CD4-positive, alpha-beta T cell treated with Interleukin-4 for 1 hour (primary cell): ENCODE results near the gene UBXN1.
"Not testable (repeated sequence)": the region's sequence is repeated elsewhere in the genome, so short reads cannot be mapped to it uniquely, and the experiment has no call there.

ENCODE experiments used
- DNase-seq, 2 donors: peaks; one replicate each; pipeline ENCODE4 v3.0.0-alpha.2; 2020 to 2022

The UBXN1 gene

GRCh38 chr11:62671236-62671607, 7.7 kb downstream of the UBXN1 start:
- DNase-seq = no peak

DNA sequence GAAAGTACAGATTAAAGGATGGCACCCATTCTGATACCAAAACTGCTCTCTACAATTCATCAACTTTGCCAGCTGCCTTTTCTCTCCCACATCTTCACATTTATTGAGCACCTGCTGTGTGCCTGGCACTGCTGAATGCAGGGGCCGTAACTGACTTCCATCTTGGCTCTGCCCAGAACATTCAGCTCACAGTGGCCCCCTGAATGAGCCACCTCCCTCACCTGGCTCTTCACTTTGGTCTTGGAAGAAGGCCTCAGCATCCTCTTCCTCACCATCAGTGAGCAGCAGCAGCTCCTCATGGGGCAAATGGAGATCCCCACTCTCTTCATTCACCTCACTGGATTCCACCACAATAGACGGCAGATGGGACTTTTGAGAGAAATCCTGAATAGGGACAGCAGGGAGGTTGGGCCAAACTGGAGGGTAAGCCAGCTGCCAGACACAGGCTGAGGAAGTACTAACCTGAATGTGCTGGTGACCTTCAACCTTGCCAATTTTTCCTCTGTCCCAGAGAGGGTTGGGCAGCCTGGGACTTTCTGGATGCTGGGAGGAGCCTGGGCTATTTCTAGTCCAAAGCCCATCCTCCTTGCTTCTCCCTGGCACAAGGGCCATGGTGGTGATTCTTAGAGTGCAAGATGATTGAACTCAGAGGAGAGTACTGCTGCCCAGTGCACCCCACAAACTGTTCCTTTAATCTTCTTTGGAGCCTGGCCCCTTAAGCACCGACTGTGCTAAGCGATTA, 9.3 kb downstream of the UBXN1 start:
- no peak for DNase-seq

GRCh38 chr11:62667460-62667859, 11.4 kb downstream of the UBXN1 start:
- no peak for DNase-seq

DNA sequence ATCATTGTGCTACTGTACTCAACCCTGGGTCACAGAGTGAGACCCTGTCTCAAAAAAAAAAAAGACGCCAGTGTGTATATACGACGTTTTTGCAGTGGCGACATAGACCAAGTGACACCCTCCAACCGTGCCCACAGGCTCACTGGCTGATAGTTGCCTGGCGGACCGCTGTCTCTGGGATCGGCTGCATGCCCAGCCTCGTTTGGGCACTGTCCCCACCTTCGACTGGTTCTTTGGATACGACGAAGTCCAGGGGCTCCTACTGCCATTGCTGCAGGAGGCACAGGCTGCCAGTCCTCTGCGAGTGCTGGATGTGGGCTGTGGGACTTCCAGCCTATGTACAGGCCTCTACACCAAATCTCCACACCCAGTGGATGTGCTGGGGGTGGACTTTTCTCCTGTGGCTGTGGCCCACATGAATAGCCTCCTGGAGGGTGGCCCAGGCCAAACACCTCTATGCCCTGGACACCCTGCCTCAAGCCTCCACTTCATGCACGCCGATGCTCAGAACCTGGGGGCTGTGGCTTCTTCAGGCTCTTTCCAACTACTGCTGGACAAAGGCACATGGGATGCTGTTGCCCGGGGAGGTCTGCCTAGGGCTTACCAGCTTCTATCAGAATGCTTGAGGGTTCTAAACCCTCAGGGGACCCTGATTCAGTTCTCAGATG, 12.5 kb downstream of the UBXN1 start:
- no peak for DNase-seq

DNA sequence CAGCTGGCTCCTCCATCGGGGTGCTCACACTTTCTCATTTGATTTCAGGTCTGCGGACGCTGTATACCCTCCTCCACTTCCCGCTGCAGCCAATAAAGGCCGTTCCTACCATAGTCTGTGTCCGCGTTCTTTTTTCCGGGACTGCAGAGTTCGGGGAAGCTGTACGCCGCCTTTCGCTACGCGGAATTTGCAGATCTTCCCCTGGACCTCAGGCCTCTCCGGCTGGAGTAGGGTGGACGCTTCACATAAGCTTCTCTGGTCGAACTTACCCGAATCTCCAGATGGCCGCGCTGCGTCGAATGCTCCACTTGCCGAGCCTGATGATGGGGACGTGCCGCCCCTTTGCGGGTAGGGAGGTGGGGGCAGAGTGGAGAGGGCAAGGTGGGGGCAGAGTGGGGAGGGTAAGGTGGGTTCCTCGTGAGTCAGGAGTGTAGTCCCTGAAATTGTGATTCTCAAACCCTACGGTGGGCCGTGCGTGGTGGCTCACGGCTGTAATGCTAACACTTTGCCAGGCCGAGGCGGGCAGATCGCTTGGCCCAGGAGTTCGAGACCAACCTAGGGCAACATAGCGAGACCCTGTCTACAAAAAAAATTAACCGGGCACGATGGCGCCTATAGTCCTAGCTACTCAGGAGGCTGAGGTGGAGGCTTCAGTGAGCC, 13.1 kb downstream of the UBXN1 start:
- DNase-seq = peak; percentile 62 to 67

DNA sequence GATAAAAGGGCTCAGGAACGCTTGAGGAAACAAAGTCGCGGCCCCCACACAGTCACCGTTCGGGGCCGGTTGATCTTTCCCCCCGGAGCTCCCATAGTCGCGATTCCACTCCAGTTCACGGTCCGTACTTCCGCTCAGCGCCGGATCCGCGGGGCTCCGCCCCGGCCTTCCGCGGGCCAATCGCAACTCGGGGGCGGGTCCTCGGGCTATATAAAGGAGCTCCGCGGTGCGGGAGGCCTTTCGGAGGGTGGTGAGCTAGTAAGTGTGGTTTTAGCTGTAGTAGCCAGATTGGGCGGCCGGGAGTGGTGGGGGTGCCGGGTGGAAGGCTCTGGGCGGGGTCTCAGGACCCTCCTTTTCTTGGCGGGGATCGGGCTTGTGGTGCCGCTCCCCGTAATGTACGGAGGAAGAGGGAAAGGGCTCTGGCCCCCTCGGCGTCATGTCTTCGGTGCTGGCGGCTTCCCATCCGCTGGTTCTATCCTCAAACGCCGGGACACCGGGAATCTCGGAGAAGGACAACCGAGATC, 13.7 kb downstream of the UBXN1 start, which contains the start of the genes C11orf98 and CSKMT:
C11orf98 (minus strand) TSS at position 136 of the 524 bp plus-strand sequence; CDS start at position 95, 41 bp downstream.
CSKMT (plus strand) TSS at position 238 of the 524 bp plus-strand sequence. CDS start 568 bp downstream, outside the sequence.
- peak; percentile 95 to 97 for DNase-seq

DNA sequence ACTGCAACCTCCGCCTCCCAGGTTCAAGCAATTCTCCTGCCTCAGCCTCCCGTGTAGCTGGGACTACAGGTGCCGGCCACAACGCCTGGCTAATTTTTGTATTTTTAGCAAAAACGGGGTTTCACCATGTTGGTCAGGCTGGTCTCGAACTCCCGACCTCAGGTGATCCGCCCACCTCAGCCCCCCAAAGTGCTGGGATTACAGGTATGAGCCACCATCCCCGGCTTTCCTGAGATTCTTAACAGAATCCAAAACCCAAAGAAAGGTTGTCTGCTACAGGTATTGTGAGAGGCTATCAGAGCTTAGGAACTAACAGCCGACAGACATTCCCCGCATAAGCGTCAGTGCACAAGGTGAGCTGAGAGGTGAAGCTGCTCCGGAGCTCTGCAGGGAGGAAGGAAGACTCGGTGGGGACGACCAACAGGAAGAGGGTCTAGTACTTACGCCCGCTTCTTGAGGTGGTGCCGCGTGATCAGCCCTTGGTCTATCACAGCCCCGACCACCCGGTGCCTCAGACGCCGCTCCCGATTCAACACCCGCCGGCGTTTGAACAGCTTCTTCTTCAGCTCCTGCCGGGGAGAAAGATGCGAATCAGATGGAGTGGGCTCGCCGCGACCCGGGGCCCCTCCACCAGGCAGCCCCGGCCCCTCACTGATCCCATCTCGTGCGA, 14.3 kb downstream of the UBXN1 start:
- DNase-seq = peak; percentile 65

DNA sequence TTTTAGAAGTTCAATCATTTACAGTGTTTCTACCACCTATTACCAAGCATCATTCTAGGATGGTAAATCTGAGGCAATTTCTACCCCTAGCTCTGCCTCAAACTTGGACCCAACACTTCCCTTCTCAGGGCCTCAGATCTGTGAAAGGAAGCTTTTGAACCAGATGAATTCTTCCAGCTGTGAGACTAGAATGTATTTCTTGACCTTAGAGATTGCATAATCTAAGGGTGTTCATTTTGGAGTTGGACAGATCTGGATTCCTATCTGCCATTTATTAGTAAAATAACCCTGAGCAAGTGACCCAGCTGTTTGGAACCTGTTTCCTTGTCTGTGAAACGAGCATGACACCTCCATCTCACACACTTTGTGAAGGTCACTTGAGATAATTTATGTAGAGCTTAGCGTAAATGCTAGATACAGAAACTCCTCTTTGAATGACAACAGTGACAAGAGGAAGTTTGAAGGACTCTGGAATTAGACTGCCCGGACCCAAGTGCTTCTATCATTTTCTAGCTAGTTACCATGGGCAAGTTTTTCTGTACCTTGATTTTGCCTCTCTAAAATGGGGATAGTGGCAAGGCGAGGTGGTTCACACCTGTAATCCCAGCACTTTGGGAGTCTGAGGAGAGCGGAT, 22.0 kb downstream of the UBXN1 start:
- no peak for DNase-seq

DNA sequence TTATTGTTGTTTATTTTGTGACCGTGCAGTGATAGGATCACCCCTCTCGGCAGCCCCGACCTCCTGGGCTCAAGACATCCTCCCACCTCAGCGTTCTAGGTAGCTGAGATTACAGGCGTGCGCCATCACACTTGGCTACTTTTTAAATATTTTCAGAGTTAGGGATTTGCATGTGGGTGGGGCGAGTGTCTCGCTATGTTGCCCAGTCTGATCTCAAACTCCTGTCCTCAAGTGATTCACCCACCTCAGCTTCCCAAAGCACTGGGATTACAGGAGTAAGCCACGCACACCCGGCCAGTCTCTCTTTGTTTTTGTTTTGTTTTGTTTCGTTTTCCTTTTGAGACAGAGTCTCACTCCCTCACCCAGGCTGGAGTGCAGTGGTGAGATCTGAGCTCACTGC, 24.6 kb downstream of the UBXN1 start:
- DNase-seq = no peak

GRCh38 chr11:62652161-62653006, 26.5 kb downstream of the UBXN1 start:
- peak in 1 of 2 donors; percentile 81 for DNase-seq

DNA sequence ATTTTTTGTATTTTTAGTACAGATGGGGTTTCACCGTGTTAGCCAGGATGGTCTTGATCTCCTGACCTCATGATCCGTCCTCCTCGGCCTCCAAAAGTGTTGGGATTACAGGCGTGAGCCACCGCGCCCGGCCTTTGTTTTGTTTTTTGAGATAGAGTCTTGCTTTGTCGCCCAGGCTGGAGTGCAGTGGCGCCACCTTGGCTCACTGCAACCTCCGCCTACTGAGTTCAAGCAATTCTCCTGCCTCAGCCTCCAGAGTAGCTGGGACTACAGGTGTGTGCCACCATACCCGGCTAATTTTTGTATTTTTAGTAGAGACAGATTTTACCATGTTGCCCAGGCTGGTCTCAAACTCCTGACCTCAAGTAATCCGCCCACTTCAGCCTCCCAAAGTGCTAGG, 28.6 kb downstream of the UBXN1 start:
- DNase-seq = not testable (repeated sequence)

GRCh38 chr11:62649486-62649885, 29.4 kb downstream of the UBXN1 start:
- no peak for DNase-seq

DNA sequence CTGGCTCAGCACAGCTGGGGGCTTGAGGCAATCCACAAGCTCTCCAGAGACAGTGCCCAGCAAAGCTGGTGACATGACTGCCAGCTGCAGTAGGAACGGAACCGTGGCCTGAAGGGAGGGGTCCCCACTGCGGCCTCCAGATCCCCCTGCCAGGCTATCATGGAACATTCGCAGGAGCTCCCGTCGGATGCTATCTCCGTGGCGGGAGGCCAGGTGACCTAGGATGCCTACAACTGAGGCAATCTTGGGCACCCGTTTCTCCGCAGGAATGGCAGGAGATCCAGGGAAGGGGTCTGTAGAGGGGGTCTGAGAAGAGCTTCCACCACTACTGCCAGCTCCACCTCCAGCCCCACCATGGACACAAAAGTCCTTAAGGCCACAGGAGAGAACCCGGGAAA, 29.9 kb downstream of the UBXN1 start:
- no peak for DNase-seq

DNA sequence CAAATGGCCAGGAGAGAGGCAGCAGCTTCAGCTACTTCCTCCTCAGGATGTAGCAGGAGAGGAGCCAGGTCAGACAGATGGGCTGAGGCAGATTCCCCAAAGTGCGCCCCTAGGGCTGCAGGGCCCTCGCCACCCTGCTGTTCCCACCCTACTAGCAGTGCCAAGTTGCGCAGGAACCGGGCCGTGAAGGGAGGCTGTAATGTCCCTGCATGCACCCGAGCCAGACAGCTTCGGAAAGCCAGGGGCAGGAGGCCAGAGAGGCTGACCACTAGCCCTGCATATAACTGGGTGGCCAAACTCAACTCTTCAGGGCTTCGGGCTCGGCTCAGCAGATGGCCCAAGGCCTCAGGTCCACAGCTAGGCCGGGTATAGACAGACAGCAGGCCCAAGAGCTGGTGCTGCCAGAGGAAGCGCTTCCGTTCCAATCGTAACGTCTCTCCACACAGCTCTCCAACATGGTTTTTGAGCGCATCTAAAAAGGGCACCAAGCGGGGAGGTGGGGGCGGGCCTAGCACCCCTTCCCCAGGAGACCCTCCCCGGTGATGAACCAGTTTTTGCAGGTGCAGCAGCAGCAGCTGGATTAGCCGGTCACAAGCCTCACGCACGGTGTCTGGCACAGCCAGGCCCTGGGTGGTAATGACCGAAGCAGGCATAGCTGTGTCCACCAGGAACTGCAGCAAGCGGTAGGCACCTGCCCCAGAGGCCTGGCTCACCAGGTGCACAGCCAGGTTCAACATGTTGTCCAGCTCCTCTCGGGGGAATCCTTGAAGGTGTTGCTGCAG, 30.5 kb downstream of the UBXN1 start:
- DNase-seq = no peak

GRCh38 chr11:62647609-62648005, 31.3 kb downstream of the UBXN1 start:
- DNase-seq = no peak

- no peak for DNase-seq
Observed at GRCh38 chr11:62646825-62647608, 31.9 kb downstream of the UBXN1 start.

GRCh38 chr11:62645946-62646824, 32.7 kb downstream of the UBXN1 start, which contains the start of gene GANAB:
Gene GANAB, minus strand, starts transcription at chr11:62646613. Its CDS starts 14 bp downstream, at chr11:62646599.
- peak; percentile 98 to 99 for DNase-seq

DNA sequence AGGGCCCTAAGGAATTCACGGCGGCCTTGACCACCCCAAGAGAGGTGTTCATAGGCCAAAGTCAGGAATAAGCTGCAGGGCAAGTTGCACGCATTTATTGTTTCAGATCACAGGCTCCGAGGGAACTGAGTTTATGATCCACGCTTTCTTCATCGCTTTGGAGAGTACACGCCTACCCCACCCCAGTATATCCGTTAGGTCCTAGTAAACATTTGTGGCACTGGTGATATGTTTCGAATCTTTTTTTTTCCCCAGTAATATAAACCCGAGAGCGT, 33.3 kb downstream of the UBXN1 start:
- no peak for DNase-seq

DNA sequence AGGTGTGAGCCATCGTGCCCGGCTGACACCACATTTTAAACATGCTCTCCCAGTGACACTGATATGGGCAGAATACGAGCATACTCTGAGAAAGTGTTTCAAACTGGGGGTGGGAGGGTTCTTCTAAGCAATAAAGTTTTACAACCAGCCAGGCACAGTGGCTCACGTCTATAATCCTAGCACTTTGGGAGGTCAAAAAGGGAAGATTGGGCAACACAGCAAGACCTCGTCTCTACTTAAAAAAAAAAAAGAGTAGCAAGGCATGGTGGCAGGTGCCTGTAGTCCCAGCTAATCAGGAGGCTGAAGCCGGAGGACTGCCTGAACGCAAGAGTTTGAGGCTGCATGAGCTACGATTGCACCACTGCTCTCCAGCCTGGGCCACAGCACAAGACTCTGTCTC, 34.7 kb downstream of the UBXN1 start:
- no peak for DNase-seq
